GM19468 (cell line): ENCODE data around the gene INVS.
"Not testable (repeated sequence)": the region's sequence is repeated elsewhere in the genome, so short reads cannot be mapped to it uniquely, and the experiment has no call there.

ENCODE experiments used
- ATAC-seq: cut with Tn5 transposase; IDR thresholded peaks from one replicate; pipeline ENCODE4 v1.9.1; 2021; ENCODE audit warnings: mild to moderate bottlenecking, moderate library complexity, moderate number of reproducible peaks; ENCODE audit not compliant: unreplicated experiment; ENCODE audit errors: extremely low read depth

INVS gene

DNA sequence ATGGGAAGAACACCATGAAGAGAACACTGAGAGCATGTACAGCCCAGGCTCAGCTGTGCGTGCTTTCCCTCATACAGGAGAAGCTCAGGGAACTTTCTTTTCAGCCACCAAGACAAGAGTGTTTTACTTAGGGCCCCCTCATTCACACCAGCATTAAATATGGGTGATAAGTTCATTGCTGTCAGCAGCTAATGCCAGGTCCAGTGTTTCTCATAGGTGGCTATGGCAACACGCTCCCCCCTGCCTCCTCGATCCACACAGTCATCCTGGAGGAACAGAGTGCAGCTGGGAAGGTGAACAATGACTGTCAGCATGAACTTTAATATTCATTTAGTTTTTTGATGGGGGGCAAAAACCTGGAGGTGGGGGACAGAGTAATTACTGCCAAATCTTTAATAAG lies 199.3 kb downstream of the INVS start:
- no peak for ATAC-seq

DNA sequence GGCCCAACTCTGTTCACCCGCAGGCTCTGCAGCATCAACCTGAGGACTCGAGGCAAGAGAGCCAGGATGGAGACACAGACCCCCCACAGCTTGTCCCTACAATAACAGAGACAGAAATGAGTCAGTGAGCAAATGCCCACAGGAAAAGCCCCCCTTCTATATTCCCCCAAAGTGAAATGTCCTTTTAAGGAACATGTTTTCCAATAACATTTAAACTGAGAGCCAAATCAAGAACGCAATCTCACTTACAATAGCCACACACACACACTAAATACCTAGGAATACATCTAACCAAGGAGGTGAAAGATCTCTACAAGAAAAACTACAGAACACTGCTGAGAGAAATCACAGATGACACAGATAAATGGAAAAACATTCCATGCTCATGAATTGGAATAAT lies 204.7 kb downstream of the INVS start:
- ATAC-seq = no peak

GRCh38 chr9:100306283-100306682 lies 207.2 kb downstream of the INVS start:
- no peak for ATAC-seq

GRCh38 chr9:100307080-100307479 lies 208.0 kb downstream of the INVS start:
- no peak for ATAC-seq

- no peak for ATAC-seq
Observed at GRCh38 chr9:100308965-100309564, 210.0 kb downstream of the INVS start.

DNA sequence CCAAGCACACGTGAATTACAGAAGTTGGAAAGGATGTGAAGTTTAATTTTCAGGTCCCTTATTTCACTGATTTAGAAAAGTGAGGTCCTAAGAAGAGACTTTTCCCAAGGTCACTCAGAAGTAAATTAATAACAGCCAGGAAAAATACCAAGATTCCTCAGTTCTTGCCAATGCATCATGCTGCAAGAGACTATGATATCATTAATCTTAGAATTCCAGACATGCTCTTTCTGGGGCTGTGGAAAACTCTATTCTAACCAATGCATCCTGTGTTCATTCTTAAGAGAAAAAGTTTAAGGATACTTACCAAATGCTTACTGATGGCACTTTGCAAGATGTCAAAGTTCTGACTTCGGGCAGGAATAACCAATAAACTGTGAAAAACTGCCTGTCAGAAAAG lies 210.9 kb downstream of the INVS start:
- no peak for ATAC-seq

DNA sequence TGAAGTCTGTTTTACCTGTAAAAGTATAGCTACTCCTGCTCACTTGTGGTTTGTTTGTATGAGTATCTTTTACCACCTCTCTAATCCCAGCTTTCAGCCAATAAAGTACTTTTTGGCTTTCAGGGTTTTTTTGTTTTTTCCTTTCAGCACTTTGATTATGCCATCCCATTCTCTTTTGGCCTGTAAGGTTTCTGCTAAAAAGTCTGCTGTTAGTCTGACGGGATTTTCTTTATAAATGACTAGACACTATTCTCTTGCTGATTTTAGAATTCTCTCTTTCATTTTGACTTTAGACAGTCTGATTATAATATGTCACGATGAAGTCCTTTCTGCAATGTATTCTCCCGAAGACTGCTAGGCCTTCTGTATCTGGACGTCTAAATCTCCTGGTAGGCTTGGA lies 216.5 kb downstream of the INVS start:
- no peak for ATAC-seq

DNA sequence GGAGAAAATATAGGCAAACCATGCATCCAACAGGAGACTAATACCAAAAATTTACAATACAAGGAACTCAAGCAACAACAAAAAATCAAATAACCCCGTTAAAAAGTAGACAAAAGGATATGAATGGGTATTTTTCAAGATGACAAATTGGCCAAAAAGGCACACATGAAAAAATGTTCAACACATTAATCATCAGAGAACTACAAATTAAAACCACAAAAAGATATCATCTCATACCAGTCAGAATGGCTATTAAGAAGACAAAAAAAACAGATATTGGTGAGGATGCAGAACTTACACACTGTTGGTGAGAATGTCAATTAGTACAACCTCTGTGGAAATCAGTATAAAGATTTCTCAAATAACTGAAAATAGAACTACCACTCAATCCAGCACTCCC lies 218.7 kb downstream of the INVS start:
- ATAC-seq = no peak

DNA sequence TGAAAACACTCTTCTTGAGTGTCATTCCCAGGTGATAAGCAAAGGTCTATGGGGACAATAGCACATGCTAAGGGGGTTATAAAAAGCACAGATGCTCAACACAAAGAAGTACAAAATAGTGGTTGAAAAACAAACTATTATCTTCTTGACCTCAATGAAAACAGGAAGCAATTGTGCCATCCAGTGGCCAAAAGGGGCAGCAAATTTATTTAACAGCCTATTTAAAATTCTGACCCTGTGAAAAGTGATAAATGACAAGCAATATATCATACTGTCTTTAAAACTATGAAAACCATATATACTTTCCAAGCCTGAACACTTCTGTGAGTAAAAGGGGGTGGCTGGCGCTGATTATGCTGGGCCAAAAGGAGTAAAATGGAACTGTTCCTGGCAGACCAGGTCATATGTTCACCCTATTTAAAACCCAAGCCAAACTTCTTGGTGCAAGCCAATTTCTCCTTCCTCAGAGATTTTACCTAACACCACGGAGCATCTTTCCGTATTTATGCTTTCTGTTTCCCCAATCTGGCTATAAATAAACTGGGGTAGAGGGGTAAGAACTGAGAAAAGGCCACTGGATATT lies 224.0 kb downstream of the INVS start:
- ATAC-seq = no peak

DNA sequence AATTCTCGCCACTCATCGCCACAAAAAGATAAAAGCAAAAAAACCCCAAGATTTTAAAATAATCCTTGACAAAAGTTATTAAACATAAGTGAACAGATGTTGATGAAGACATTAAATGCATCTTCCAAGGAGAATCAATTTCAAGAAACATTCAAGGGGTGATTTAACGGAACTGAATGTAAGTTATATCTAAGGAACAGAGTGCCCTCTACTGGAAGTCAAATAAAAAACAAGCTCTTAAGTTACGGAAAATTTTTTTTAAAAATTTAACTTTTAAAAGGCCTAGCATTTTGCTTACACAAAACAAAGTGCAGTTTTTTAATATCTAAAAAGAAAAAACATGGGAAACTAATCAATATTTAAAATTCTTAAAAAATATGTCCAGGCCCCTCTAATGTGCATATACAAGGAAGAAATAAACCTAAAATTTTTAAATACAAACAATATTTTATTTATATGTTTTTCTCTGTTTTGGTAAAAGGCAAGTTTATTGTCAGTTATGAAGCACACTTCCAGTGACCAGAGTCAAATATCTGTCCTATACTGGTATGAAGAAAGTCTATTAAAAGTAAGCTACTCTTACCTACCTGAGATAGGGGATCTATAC lies 225.7 kb downstream of the INVS start:
- no peak for ATAC-seq

DNA sequence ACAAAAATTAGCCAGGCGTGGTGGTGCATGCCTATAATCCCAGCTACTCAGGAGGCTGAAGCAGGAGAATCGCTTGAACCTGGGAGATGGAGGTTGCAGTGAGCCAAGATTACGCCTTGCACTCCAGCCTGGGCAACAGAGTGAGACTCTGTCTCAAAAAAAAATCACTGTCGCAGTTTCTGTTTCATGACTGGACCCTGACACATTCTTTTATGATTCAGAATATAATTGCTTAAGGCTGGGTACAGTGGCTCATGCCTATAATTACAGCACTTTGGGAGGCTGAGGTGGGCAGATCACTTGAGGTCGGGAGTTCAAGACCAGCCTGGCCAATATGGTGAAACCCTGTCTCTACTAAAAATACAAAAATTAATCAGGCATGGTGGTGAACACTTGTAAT lies 239.7 kb downstream of the INVS start:
- not testable (repeated sequence) for ATAC-seq

- no peak for ATAC-seq
Observed at GRCh38 chr9:100340224-100340623, 241.2 kb downstream of the INVS start.

DNA sequence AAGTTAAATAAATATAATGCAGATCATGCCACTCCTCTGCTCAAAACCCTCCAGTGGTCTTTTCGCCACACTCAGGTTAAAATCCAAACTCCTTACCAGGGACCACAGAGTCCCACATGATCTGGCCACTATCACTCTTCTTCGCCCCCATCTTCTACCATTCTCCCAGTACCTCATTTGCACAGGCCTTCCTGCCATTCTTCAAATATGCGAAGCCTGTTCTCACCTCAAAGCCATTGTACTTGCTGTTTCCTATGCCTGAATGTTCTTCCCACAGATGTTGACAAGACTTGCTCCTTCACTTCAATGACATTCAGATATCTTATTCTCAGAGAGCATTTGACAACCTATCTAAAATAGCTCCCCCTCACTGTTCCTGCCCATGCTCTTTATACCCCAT lies 242.8 kb downstream of the INVS start:
- no peak for ATAC-seq

GRCh38 chr9:100346836-100347235 lies 247.8 kb downstream of the INVS start:
- no peak for ATAC-seq

- no peak for ATAC-seq
Observed at GRCh38 chr9:100350188-100350587, 251.1 kb downstream of the INVS start.
